K562 (cell line): Measurements from ENCODE around the gene CST3. TPM values are rescaled to one million over a fixed set of nuclear protein-coding genes. Genes with fewer than 3 reads are reported as not detected.

Experiments
- ATAC-seq: fragments of 200-7000 bp; cut with Tn5 transposase; 3 replicates; pipeline ENCODE4 v1.9.1; 2020; ENCODE audit warnings: moderate library complexity
- BruUV-seq: library from RNA; stranded (reverse); fragments of 400-500 nt; replicated peaks from 2 replicates; lab custom pipeline; 2021; lab: Mats Ljungman, UMichigan
- CTCF ChIA-PET: fragments of 300-600 bp; formaldehyde crosslinking; extraction: SDS; loops from one replicate; lab custom pipeline; 2021; ENCODE audit warnings: low intra/inter-chr PET ratio; lab: Yijun Ruan, JAX
- POLR2A ChIA-PET: fragments of 300-600, 350-650 bp; sonication (Branson Sonifier 250); formaldehyde crosslinking; extraction: SDS; loops from one replicate; lab custom pipeline; 2021; ENCODE audit warnings: antibody characterized with exemption, inconsistent platforms; lab: Yijun Ruan, JAX
- DNase-seq, 4 experiments: peaks; one replicate each; pipeline versions ENCODE4 v3.0.0 to v3.0.0-alpha.2; 2011 to 2018; ENCODE audit warnings: low spot score in 3 of 4, mixed read lengths in 3 of 4; ENCODE audit errors: extremely low read depth in 1 of 4
- FAIRE-seq: peaks from 2 replicates; lab custom pipeline; 2011; peaks lifted over from hg19 to GRCh38; lab: Jason Lieb, UNC
- H2AFZ ChIP-seq: 2 replicates; pipeline ENCODE4 v1.6.0; 2011; ENCODE audit warnings: low read depth, low read length, control low read depth, inconsistent platforms
- H3K27ac ChIP-seq: fragments of 200-600 bp; 3 replicates; pipeline ENCODE4 v1.8.0; 2011; ENCODE audit warnings: low read depth, mild to moderate bottlenecking, control low read depth, inconsistent platforms, low read length, moderate library complexity, mixed read lengths; ENCODE audit errors: extremely low read depth
- H3K27me3 ChIP-seq, 2 experiments: fragments of 300-600 bp in 1 of 2; 2 replicates in 1 of 2; 3 replicates in 1 of 2; pipeline versions ENCODE4 v1.6.0 to v1.8.0; 2011; ENCODE audit warnings: inconsistent platforms in 2 of 2, low read length in 2 of 2, mild to moderate bottlenecking in 1 of 2, mixed read lengths in 1 of 2, moderate library complexity in 1 of 2; ENCODE audit not compliant: control insufficient read depth in 2 of 2, insufficient read depth in 2 of 2
- H3K36me3 ChIP-seq: fragments of 300-600 bp; 3 replicates; pipeline ENCODE4 v1.8.0; 2011; ENCODE audit warnings: mild to moderate bottlenecking, low read length, inconsistent platforms; ENCODE audit not compliant: control insufficient read depth, insufficient read depth
- H3K4me1 ChIP-seq, 2 experiments: fragments of 200-600 bp in 1 of 2; replicated peaks in 1 of 2; 2 replicates in 1 of 2; 3 replicates in 1 of 2; pipeline versions ENCODE4 v1.5.1 to v1.8.0; 2011; ENCODE audit warnings: inconsistent platforms in 2 of 2, low read length in 2 of 2, mild to moderate bottlenecking in 1 of 2, mixed read lengths in 1 of 2, moderate library complexity in 1 of 2; ENCODE audit not compliant: control insufficient read depth in 2 of 2, insufficient read depth in 2 of 2
- H3K4me2 ChIP-seq: 2 replicates; pipeline ENCODE4 v1.6.1; 2011; ENCODE audit warnings: low read length, control low read depth, inconsistent platforms, mixed read lengths; ENCODE audit not compliant: insufficient read depth
- H3K4me3 ChIP-seq: fragments of 200-600 bp; sonication (generic), shearing (Covaris generic); 2 replicates; pipeline ENCODE4 v1.5.1; 2016; ENCODE audit warnings: control low read depth, inconsistent platforms
- H3K79me2 ChIP-seq: fragments of 200-600 bp; 3 replicates; pipeline ENCODE4 v1.8.0; 2011; ENCODE audit warnings: low read length, inconsistent platforms; ENCODE audit not compliant: control insufficient read depth, insufficient read depth
- H3K9ac ChIP-seq, 2 experiments: 2 replicates each; pipeline versions ENCODE4 v1.6.0 to v1.6.1; 2011; ENCODE audit warnings: low read depth in 2 of 2, low read length in 2 of 2, control low read depth in 1 of 2, inconsistent platforms in 1 of 2, mild to moderate bottlenecking in 1 of 2, mixed read lengths in 1 of 2; ENCODE audit not compliant: insufficient read depth in 1 of 2
- H3K9me1 ChIP-seq: one replicate; pipeline ENCODE4 v1.6.0; 2011; ENCODE audit warnings: inconsistent platforms, mild to moderate bottlenecking, low read length, moderate library complexity; ENCODE audit not compliant: control insufficient read depth, insufficient read depth
- H3K9me3 ChIP-seq: replicated peaks from 2 replicates; pipeline ENCODE4 v1.5.1; 2011; ENCODE audit warnings: low read depth, low read length, inconsistent platforms; ENCODE audit not compliant: control insufficient read depth, insufficient read depth
- H4K20me1 ChIP-seq: replicated peaks from 2 replicates; pipeline ENCODE4 v1.6.1; 2011; ENCODE audit warnings: low read length, inconsistent platforms, mixed read lengths; ENCODE audit not compliant: control insufficient read depth, insufficient read depth
- ASH1L ChIP-seq: fragments of 450-650 bp; IDR thresholded peaks from 2 replicates; pipeline ENCODE4 v1.6.1; 2018; ENCODE audit warnings: borderline replicate concordance, mild to moderate bottlenecking, low read depth; ENCODE audit not compliant: partially characterized antibody
- KDM5B ChIP-seq: fragments of 200-600 bp; sonication (generic); IDR thresholded peaks from 2 replicates; pipeline ENCODE4 v1.6.1; 2012; ENCODE audit warnings: low read depth, mild to moderate bottlenecking, moderate library complexity, low read length, control low read depth, inconsistent platforms; ENCODE audit not compliant: insufficient replicate concordance
- KLF10 ChIP-seq: fragments of 250-450 bp; sonication (Bioruptor Pico); IDR thresholded peaks from 2 replicates; pipeline ENCODE4 v1.6.1; 2021; ENCODE audit warnings: matching md5 sums
- LARP7 ChIP-seq: fragments of 450-650 bp; IDR thresholded peaks from 2 replicates; pipeline ENCODE4 v1.6.1; 2016
- MCM5 ChIP-seq: fragments of 450-650 bp; IDR thresholded peaks from 2 replicates; pipeline ENCODE4 v1.6.1; 2016; ENCODE audit warnings: low read depth
- POU5F1 ChIP-seq: fragments of 150-350 bp; IDR thresholded peaks from 2 replicates; pipeline ENCODE4 v1.6.1; 2014; ENCODE audit warnings: borderline replicate concordance, low read length, low read depth, mild to moderate bottlenecking; ENCODE audit not compliant: partially characterized antibody
- SLC30A9 ChIP-seq: fragments of 250-450 bp; sonication (Bioruptor Pico); IDR thresholded peaks from 2 replicates; pipeline ENCODE4 v1.8.0; 2022; ENCODE audit warnings: mild to moderate bottlenecking, moderate library complexity
- SP1 ChIP-seq: sonication (generic); formaldehyde crosslinking; IDR thresholded peaks from 2 replicates; pipeline ENCODE4 v1.8.1; 2022; ENCODE audit warnings: mild to moderate bottlenecking, missing genetic modification reagents
- TAF9B ChIP-seq: fragments of 450-650 bp; IDR thresholded peaks from 2 replicates; pipeline ENCODE4 v1.6.1; 2018; ENCODE audit warnings: mild to moderate bottlenecking; ENCODE audit not compliant: partially characterized antibody
- XRCC3 ChIP-seq: fragments of 450-650 bp; IDR thresholded peaks from 2 replicates; pipeline ENCODE4 v1.6.1; 2017; ENCODE audit warnings: mild to moderate bottlenecking, moderate library complexity
- ZFX ChIP-seq: sonication (generic); formaldehyde crosslinking; IDR thresholded peaks from 2 replicates; pipeline ENCODE4 v1.8.0; 2022; ENCODE audit warnings: mild to moderate bottlenecking, missing genetic modification reagents, moderate library complexity
- ZNF507 ChIP-seq: conservative IDR thresholded peaks from 2 replicates; pipeline ENCODE4 v1.6.1; 2017; ENCODE audit warnings: missing genetic modification characterization, missing compliant biosample characterization
- ZNF764 ChIP-seq: fragments of 250-450 bp; sonication (Bioruptor Pico); IDR thresholded peaks from 2 replicates; pipeline ENCODE4 v1.4.0; 2020; ENCODE audit warnings: low read depth, mild to moderate bottlenecking, moderate library complexity
- WGBS: fragments of 100-300 bp; shearing (Covaris generic); methylation state at CpG from one replicate; pipeline ENCODE4 v1.1.6; 2016; ENCODE audit warnings: low coverage, mixed read lengths; ENCODE audit not compliant: insufficient coverage; ENCODE audit errors: missing lambda C conversion rate; 5-methylcytosine and 5-hydroxymethylcytosine counted together
- in situ Hi-C: fragments of 300-500 bp; cut with MboI; formaldehyde crosslinking; loops from 4 replicates; pipeline ENCODE4 v1.15.0; 2018; ENCODE audit warnings: inconsistent platforms, mixed read lengths
- intact Hi-C: fragments of 100-400 bp; cut with micrococcal nuclease; formaldehyde crosslinking; loops from 2 replicates; pipeline ENCODE4 v1.14.2; 2022
- polyA plus RNA-seq, 8 experiments: library from polyadenylated mRNA; depleted of rRNA in 4 of 8; stranded (reverse) in 5 of 8; unstranded in 3 of 8; fragments of >200 nt; fragmentation: Nextera tagmentation in 2 of 8; fragmentation: Illumina TruSeq in 1 of 8; extraction: Ambion mirVana in 2 of 8; extraction: Trizol in 1 of 8; gene quantifications; 2 replicates each; pipeline versions ENCODE4 v1.2.1 to v1.2.3, GENCODE V29; 2011 to 2014; ENCODE audit warnings: inconsistent platforms in 1 of 8, missing spikeins in 1 of 8
- total RNA-seq, 7 experiments: library from RNA; depleted of rRNA in 6 of 7; stranded (reverse); fragments of >200 nt in 6 of 7; fragmentation: Illumina TruSeq in 2 of 7; extraction: Trizol in 2 of 7; gene quantifications; 2 replicates each; pipeline versions ENCODE4 v1.2.1 to v1.2.3, GENCODE V29; 2011 to 2021; ENCODE audit warnings: low replicate concordance in 1 of 7

Gene CST3
- total and polyA plus RNA-seq, 9 of the 15 experiments (the other 6 are each of a cell fraction or from before 2014, with no cell fraction given): 8.7 to 113 (median 48.5) TPM

DNA sequence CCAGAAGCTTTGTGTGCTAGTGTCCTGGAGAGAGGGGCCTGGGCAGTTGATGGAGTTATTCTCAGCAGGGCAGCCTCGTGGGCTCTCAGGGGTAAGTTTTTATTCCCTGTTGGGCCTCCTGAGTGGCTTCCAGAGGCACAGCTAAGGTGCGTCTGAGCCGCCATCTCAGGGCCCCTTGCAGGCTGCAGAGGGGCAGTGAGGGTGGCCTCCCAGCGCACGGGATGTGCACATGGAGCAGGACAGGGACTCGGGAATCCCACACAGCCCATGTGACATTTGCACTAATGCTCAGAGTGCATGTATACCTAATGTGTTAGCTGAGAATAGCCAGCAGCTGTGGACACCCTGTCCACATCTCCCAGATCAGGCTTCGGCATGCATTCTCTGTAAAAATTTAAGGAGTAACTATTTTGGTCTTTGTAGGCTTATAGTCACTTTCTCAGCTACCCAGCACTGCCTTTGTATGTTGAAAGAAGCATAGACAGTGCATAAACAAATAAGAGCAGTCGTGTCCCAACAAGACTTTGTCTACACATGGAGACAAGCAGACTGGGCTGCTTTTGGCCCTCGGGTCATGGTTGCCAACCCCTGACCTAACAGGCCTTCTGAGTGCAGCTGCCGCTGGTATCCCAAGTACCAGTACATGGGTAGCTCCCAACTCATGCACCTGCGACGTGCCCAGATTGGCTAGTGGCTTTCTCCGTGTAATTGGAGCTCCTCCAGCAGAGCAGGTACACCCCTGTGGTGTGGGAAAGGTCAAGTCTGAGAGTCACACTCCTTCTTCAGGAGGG lies 50.8 kb downstream of the CST3 start (continued):
- TF ChIP-seq ASH1L: no peak
- no peak for TF ChIP-seq LARP7
- no peak for TF ChIP-seq KDM5B
- TF ChIP-seq POU5F1: no peak
- TF ChIP-seq XRCC3: no peak
- TF ChIP-seq MCM5: no peak
- TF ChIP-seq SP1 (CRISPR knock-in tag): no peak
- TF ChIP-seq KLF10 (CRISPR knock-in tag): no peak
- no peak for TF ChIP-seq SLC30A9 (CRISPR knock-in tag)

- Histone ChIP-seq H3K36me3 (no peaks in the 10 kb centered on the region), H3K4me1 (peaks cover 2 to 6% of the 10 kb centered on the region in 2 experiments; a peak in 3 of 5 replicates), H3K9ac (no peak overlapping the region), H4K20me1 (no peaks in the 10 kb centered on the region), H3K4me3 (no peak overlapping the region), H3K27me3 (no peaks in the 10 kb centered on the region), H3K4me2 (no peak overlapping the region), H3K9me3 (no peaks in the 10 kb centered on the region), H3K9me1 (no peaks in the 10 kb centered on the region), H3K79me2 (no peaks in the 10 kb centered on the region), H2AFZ (no peak overlapping the region), H3K27ac (no peak overlapping the region)
- no peak for TF ChIP-seq TAF9B
- no peak for TF ChIP-seq ZNF764 (CRISPR knock-in tag)
- TF ChIP-seq ZNF507 (tag): no peak
- TF ChIP-seq ZFX (CRISPR knock-in tag): no peak
- ChIA-PET POLR2A (no interaction called here), CTCF (no interaction called here)
- no TSS peak for BruUV-seq
- 12% methylated on average over 4 of the region's 5 CpGs for WGBS
- in situ Hi-C loops: no loop called here
- ATAC-seq (no peak), FAIRE-seq (no peak), DNase-seq (no peak)
- intact Hi-C loops: no loop called here
Observed at GRCh38 chr20:23585808-23586734, 51.7 kb downstream of the CST3 start.
